Colonic mucosa (tissue), 4 donors: ENCODE measurements around the gene KREMEN2. TPM values are rescaled to one million over a fixed set of nuclear protein-coding genes. Genes with fewer than 3 reads are reported as not detected.

ENCODE experiments used
- DNase-seq: peaks from one replicate; pipeline ENCODE4 v3.0.0-alpha.2; 2020
- H3K27ac ChIP-seq: fragments of 200-600 bp; one replicate; pipeline ENCODE4 v1.8.0; 2021
- H3K27me3 ChIP-seq: fragments of 200-600 bp; one replicate; pipeline ENCODE4 v1.8.0; 2021
- H3K36me3 ChIP-seq: fragments of 200-600 bp; one replicate; pipeline ENCODE4 v1.8.0; 2021
- H3K4me1 ChIP-seq: fragments of 200-600 bp; one replicate; pipeline ENCODE4 v1.8.0; 2021; ENCODE audit warnings: mild to moderate bottlenecking
- H3K4me3 ChIP-seq: fragments of 200-600 bp; one replicate; pipeline ENCODE4 v1.8.0; 2021
- H3K9ac ChIP-seq, 2 donors: one replicate each; pipeline ENCODE4 v1.7.0; 2013; ENCODE audit warnings: control low read depth in 2 of 2, low read depth in 2 of 2, low read length in 2 of 2
- H3K9me3 ChIP-seq: fragments of 200-600 bp; one replicate; pipeline ENCODE4 v1.8.0; 2021
- intact Hi-C: fragments of 100-400 bp; cut with DNase I; formaldehyde crosslinking; loops from one replicate; pipeline ENCODE4 v1.14.1; 2022
- total RNA-seq, 2 donors: library from RNA; stranded (reverse); fragmentation: NEBNext Ultra II Directional in 1 of 2; extraction: Animal tissue kit (Norgen Biotek cat#: 25700) in 1 of 2; gene quantifications; one replicate each; pipeline ENCODE4 v1.2.1, GENCODE V29; 2021
- TF ChIP-seq, protein P1 (sequence below): fragments of 200-600 bp; IDR thresholded peaks from one replicate; pipeline ENCODE4 v1.8.0; 2022; ENCODE audit warnings: antibody characterized with exemption, mild to moderate bottlenecking
- donor health status: healthy.
- donor health status: DM: no; HTN: no; CAD: no.
- donor health status: DM: no; HTN: no; CAD: no.

KREMEN2 gene
- total RNA-seq, 2 donors from 2014 or later: 1.4 to 1.5 TPM

DNA sequence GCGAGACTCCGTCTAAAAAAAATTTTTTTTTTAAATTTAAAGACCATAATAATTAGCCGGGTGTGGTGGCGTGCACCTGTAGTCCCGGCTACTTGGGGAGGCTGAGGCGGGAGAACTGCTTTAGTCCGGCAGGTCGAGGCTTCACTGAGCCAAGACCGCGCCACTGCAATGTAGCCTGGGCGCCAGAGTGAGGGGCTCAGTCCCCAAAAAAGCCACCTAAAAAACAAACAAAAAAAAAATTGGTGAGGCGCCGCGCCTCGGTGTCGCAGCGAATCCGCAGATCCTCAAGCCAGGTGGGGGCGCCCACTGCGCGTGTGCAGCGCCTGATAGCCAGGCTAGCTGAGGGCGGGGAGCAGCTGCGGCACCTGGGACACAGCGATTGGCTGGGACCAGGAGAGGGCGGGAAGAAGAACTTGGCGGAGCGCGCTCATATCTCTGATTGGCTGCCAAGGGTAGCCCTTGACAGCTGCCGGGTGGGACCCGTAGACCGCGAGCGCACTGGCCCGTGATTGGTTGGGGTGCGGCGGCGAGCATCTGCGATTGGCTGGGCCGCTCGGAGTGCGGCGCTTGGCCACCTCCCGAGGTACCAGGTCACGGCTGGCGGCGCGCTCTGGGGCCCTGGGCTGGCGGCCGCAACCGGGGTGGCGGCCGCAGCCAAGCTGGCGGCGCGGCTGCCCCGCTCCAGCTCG is 39.7 kb downstream of the KREMEN2 start:
- intact Hi-C loops: loop anchor here (2.0 kb wide), 1 partner anchor 25 kb away; no protein-coding TSS in a partner anchor
- Histone ChIP-seq H3K27ac (no peak overlapping the region), H3K4me1 (peaks cover 16% of the 10 kb centered on the region), H3K4me3 (no peak overlapping the region), H3K36me3 (no peaks in the 10 kb centered on the region), H3K9me3 (no peaks in the 10 kb centered on the region), H3K9ac (no peak overlapping the region), H3K27me3 (no peaks in the 10 kb centered on the region)
- TF ChIP-seq, protein P1, sequence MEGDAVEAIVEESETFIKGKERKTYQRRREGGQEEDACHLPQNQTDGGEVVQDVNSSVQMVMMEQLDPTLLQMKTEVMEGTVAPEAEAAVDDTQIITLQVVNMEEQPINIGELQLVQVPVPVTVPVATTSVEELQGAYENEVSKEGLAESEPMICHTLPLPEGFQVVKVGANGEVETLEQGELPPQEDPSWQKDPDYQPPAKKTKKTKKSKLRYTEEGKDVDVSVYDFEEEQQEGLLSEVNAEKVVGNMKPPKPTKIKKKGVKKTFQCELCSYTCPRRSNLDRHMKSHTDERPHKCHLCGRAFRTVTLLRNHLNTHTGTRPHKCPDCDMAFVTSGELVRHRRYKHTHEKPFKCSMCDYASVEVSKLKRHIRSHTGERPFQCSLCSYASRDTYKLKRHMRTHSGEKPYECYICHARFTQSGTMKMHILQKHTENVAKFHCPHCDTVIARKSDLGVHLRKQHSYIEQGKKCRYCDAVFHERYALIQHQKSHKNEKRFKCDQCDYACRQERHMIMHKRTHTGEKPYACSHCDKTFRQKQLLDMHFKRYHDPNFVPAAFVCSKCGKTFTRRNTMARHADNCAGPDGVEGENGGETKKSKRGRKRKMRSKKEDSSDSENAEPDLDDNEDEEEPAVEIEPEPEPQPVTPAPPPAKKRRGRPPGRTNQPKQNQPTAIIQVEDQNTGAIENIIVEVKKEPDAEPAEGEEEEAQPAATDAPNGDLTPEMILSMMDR: peak; percentile 54
- DNase-seq: peak; percentile 97

DNA sequence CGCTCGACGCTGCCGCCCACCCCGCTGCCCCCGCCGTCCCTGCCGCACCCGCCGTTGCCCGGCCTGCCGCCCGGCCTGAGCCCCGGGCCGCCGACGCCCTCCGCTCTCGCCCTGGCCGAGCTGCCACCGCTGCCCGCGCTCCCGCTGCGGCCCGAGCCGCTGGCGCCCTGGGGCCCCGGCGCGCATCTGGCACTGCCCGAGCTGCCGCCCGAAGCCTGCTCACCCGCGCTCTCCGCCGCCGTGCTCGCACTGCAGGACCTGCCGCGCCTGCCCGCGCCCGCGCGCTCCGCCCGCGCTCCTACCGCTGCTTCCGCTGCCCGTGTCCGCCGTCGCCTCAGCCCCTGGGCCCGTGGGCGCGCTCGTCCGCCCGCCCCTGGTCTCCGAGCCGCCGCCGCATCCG is 40.2 kb downstream of the KREMEN2 start:
- TF ChIP-seq, protein P1: no peak
- Histone ChIP-seq H3K9ac (no peak overlapping the region), H3K4me1 (peaks cover 17% of the 10 kb centered on the region), H3K27ac (no peak overlapping the region), H3K36me3 (no peaks in the 10 kb centered on the region), H3K4me3 (no peak overlapping the region), H3K9me3 (no peaks in the 10 kb centered on the region), H3K27me3 (no peaks in the 10 kb centered on the region)
- intact Hi-C loops: no loop called here
- no peak for DNase-seq

DNA sequence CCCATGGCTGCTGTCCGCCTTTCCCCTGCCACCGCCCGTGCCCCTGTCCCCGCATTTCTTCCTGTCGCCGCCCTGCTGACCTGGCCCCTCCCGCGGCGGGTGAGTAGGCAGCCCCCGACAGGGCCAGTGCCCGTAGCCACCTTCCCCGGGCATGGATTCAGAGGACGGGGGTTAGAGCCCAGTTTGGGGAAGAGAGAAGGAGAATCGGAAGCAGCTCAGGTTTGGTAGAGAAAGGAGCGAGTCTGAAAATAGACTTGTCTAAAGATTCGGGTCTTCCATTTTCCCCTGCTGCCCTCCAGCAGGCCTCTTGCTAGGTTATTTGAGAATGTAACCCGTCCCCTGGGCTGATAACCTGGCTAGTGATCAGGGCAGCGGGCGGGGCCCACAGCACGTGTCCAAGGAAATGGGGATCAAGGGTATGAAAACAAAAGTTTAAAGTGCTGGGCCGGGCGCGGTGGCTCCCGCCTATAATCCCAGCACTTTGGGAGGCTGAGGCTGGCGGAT is 40.8 kb downstream of the KREMEN2 start:
- H3K4me3 ChIP-seq: peak overlapping the region; percentile 33
- peak overlapping the region; percentile 62 to 84 for H3K9ac ChIP-seq
- no peaks in the 10 kb centered on the region for H3K9me3 ChIP-seq
- H3K4me1 ChIP-seq: peaks cover 17% of the 10 kb centered on the region
- TF ChIP-seq, protein P1: no peak
- H3K36me3 ChIP-seq: no peaks in the 10 kb centered on the region
- DNase-seq: peak; percentile 82
- peak overlapping the region; percentile 86 for H3K27ac ChIP-seq
- no peaks in the 10 kb centered on the region for H3K27me3 ChIP-seq
- intact Hi-C loops: no loop called here

DNA sequence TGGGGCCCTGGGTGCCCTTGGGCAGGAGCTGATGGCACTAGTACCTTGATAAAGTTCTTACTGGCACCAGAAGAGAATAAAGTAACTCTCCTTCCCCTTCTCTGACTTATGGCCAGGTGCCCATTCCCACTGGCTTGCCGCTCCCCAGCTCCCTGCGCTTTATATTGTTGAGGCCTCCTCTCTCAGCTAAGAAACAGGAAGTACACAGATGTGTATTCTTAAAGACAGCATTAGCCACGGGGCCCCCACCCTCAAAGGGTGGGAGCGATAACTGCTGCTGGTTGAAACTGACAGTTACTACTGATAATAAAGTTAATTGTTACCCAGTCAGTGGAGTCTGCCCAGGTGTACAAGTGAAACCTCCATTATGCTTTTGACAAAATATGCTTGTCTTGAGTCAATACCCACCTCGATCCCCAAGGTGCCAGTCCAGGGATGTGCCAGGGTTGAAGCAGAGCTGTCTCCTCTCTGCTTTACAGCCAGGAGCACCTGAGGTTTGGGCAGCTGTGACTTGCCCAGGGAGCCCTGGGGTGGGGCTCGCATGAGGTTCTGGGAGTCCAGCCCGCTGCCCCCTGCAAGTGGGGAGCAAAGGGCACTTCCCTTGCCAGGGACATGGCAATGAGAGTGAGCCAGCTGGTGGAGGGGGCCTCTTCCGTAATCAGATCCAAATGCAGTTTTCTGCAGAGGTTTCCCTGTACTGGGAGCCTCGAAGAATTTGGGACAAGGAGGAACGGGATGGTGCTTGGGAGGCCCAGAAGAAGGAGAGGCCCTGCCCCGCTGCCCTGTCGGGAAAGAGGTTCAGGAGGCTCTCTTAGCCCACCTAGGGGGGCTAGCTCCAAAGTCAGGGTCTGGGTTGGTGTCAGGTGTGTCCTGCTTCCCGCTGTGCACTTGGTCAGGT is 43.2 kb downstream of the KREMEN2 start:
- H3K4me1 ChIP-seq: peaks cover 17% of the 10 kb centered on the region
- no peaks in the 10 kb centered on the region for H3K9me3 ChIP-seq
- peak; percentile 86 for DNase-seq
- no peaks in the 10 kb centered on the region for H3K36me3 ChIP-seq
- H3K27ac ChIP-seq: peak overlapping the region; percentile 86
- TF ChIP-seq, protein P1: no peak
- H3K27me3 ChIP-seq: peaks cover 5% of the 10 kb centered on the region
- H3K9ac ChIP-seq: peak overlapping the region in 1 of 2 donors; percentile 84
- intact Hi-C loops: no loop called here
- no peak overlapping the region for H3K4me3 ChIP-seq

DNA sequence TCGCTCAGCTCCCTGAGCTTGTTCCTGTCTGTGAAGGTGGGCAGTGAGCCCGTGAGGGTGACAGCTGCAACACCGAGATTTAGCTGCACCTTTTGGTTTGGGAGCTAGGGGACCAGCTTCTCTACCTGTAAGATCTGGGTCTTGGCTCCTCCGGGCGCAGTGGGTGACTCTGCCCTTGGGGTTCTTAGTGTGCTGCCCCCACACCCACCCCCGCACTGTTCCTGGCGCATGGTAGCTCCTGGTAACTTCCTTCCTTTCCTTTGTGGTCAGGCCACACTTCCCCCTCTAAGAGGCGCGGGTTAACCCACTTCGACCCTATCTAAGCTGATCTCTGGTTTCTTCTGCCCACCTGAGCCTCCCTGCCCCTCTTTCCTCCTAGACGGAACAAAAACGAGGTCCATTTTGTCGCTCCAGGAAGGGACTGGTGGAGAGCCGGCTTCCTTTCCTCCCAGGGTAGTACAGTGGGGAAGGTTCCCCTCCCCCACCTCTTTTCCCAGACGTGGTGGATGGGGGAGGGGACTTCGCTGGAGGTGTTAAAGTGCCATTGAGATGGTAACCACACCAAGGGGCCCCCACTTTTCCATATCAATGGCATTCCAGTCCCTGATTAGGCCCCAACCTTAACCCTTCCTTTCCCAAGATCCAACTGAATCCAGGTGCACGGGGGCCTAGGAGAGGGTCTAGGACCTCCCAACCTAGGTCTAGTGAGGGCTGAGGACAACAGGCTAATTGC is 44.0 kb downstream of the KREMEN2 start:
- DNase-seq: no peak
- H3K27ac ChIP-seq: peak overlapping the region; percentile 86
- H3K9ac ChIP-seq: peak overlapping the region in 1 of 2 donors; percentile 84
- H3K36me3 ChIP-seq: no peaks in the 10 kb centered on the region
- H3K9me3 ChIP-seq: no peaks in the 10 kb centered on the region
- peaks cover 17% of the 10 kb centered on the region for H3K4me1 ChIP-seq
- TF ChIP-seq, protein P1: no peak
- H3K27me3 ChIP-seq: peaks cover 5% of the 10 kb centered on the region
- intact Hi-C loops: no loop called here
- no peak overlapping the region for H3K4me3 ChIP-seq
